CD4-positive, alpha-beta memory T cell (primary cell): ENCODE measurements around the gene PNN. TPM values are rescaled to one million over a fixed set of nuclear protein-coding genes. Genes with fewer than 3 reads are reported as not detected.

Experiments
- polyA plus RNA-seq, 2 donors: library from polyadenylated mRNA; unstranded; fragments of 300-500 nt; fragmentation: Illumina TruSeq; gene quantifications; one replicate each; pipeline ENCODE4 v1.2.3, GENCODE V29; 2021
- total RNA-seq, 2 experiments: library from RNA; stranded (reverse); gene quantifications; one replicate each; pipeline ENCODE4 v1.2.3, GENCODE V29; 2021

PNN gene
- total and polyA plus RNA-seq, 4 experiments from 2014 or later = 10.3 to 93.8 (median 60.9) TPM

Other genes starting within 250 kb of the PNN start
- gene SEC23A, start 72.0 kb upstream of the PNN start, total RNA-seq = 10 to 100 TPM; 61.1 to 70.3 TPM
- gene SEC23A, start 72.0 kb upstream of the PNN start, polyA plus RNA-seq = 10 to 100 TPM; 42.9 to 47.5 TPM
- 10 to 100 TPM; 13.4 to 16.9 TPM for gene GEMIN2, start 60.9 kb upstream of the PNN start, total RNA-seq
- 10 to 100 TPM; 14.4 to 15.0 TPM for gene GEMIN2, start 60.9 kb upstream of the PNN start, polyA plus RNA-seq
- gene TRAPPC6B, start 4.9 kb upstream of the PNN start, total RNA-seq = 10 to 100 TPM; 33.4 to 35.5 TPM
- 10 to 100 TPM in 1 of 2 donors, 1 to 10 TPM in 1; 9.5 to 15.3 TPM for gene TRAPPC6B, start 4.9 kb upstream of the PNN start, polyA plus RNA-seq
- gene MIA2, start 58.7 kb downstream of the PNN start, total RNA-seq = 10 to 100 TPM; 25.8 to 26.6 TPM
- gene MIA2, start 58.7 kb downstream of the PNN start, polyA plus RNA-seq = 10 to 100 TPM; 19.0 to 26.7 TPM